OCI-LY1 (cell line): ENCODE measurements around the gene CRYM.

Experiments
- CTCF ChIP-seq: fragments of 200-600 bp; sonication (generic), shearing (Covaris generic); IDR thresholded peaks from 2 replicates; pipeline ENCODE4 v1.5.1; 2017; ENCODE audit warnings: mild to moderate bottlenecking, antibody characterized with exemption, low read length, moderate library complexity, mixed read lengths
- EZH2 ChIP-seq: fragments of 200-600 bp; sonication (generic), shearing (Covaris generic); IDR thresholded peaks from 2 replicates; pipeline ENCODE4 v1.8.0; 2017; ENCODE audit warnings: borderline replicate concordance, mixed run types, mild to moderate bottlenecking, antibody characterized with exemption, low read length, moderate library complexity, mixed read lengths

- TF ChIP-seq EZH2, result no peak
- no peak for TF ChIP-seq CTCF
These were observed 53.3 kb downstream of the CRYM start for GRCh38 chr16:21224800-21225199.
